GM21737 (cell line): ENCODE measurements around the gene C3orf22.
"Not testable (repeated sequence)": the region's sequence is repeated elsewhere in the genome, so short reads cannot be mapped to it uniquely, and the experiment has no call there.

Source experiments
- ATAC-seq: cut with Tn5 transposase; IDR thresholded peaks from one replicate; pipeline ENCODE4 v1.9.1; 2021; ENCODE audit warnings: mild to moderate bottlenecking, moderate library complexity; ENCODE audit not compliant: unreplicated experiment

C3orf22 gene, protein sequence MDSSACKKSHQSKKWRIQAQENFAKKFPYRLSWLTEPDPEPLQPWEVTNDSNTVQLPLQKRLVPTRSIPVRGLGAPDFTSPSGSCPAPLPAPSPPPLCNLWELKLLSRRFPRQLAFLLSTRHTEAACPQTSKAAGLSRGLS

DNA sequence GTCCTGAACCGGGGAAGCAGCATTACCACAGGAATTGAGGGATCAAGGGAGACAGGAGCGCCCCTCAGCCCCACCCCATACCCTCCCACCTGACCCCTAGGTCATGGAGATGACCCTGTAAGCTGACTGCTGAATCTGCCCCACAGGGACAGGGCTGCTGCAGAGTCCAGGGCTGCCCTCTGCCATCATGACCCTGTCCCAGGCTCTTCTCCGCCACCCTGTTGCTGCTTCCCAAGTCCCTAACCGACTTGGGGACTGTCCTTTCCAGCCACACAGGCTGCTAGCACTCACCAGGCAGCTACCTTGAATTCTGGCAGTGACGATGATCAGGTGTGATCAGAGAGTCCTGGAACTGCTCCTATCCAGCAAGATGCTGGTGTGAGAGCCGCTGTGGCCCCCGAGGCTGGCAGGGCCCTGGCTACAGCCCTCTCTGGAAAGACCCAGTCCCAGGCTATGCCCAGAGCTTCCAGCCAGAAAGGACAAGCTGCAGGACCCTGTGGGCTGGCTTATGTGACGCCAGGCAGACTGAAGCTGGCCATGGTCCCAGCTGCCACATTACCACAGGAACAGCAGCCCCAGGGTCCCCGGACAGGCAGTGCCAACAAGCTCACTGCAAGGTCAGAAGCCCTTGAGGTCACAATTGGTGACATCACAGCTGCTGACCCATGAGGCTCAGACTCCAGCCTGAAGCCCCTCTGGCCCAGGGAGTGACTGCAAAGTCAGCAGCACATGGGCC, at the start of gene C3orf22:
C3orf22 (minus strand) TSS at position 597 of the 736 bp plus-strand sequence. CDS start 5,542 bp downstream, outside the sequence.
- no peak for ATAC-seq

DNA sequence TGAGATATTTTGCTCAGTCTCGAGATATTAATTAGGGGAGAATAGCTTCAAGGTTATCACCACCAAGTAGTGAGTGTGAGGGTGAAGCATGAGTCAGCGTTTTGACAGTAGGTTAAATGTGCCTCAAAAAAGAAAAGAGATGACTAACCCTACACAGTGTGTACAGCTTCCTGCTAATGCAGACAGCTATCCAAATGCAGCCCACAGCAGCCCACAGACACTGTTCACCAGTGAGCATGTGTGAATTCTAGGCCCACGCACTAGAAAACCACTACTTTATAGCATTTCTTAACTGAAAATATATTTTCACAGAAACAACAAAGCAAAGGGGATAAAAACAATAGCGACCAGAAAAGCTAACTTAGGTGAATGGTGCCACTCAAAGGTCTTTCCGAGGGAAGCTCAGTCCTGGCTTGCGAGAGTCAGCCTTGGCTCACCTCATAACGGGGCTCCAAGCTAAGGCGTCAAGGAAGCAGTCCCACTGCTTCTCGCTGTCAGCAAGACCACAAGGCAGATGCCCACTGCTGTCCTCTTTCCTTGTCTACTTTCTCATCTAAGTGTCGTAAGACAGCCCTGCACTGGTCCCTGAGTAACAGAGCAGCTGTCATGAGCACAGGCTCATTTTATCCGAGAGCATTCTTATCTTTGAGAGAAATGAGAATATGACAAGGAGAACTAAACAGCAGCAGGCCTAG, 48.6 kb upstream of the C3orf22 start:
- no peak for ATAC-seq

DNA sequence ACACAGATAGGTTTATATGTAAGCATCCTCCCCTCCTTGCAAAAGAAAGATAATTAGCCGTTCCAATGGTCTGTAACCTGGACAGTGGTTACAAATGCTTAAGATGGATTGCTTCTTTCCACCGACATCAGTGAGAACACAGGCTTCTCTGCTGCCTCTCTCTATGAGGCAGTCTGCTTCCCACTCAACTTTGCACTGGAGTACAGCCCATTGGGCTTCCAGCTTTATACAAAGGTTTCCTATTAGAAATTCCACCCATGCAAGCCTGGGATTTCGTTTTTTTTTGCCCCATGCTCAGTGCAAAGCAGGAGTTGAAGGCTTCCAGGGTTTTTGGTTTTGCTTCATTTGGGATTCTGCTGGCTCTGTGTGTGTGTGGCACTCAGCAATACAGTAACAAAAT, 47.3 kb upstream of the C3orf22 start:
- no peak for ATAC-seq

DNA sequence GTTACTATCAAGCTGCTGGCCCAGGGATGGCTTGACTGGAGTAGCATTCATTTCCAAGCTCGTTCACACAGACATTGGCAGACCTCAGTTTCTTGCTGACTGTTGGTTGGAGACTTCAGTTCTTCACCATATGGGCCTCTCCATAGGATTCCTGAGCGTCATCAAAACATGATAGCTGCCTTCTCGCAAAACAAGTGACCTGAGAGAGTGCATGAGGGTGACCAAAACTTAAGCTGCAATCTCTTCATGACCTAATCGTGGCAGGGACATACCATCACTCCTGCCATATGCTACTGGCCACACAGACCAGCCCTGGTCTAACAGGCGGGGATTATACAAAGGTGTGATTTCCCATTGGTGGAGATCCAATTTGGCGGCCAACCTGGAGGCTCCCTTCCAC, 46.0 kb upstream of the C3orf22 start:
- no peak for ATAC-seq

DNA sequence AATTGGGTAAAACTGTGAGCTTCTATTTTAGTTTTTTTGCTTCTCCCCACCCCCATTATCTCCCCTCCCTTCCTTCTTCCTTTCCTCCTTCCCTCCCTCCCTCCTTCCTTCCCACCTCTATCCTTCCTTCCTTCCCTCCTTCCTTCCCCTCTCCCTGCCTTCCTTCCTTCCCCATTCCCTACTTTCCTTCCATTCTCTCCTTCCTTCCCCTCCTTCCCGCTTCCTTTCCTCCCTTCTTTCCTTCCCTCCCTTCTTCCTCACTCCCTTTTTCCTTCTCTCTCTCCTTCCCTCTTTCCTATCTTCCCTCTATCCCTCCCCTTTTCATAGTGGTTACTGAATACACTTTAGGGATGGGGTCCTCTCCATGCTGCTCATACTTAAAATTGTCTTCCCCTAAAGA, 40.4 kb upstream of the C3orf22 start:
- ATAC-seq: no peak

DNA sequence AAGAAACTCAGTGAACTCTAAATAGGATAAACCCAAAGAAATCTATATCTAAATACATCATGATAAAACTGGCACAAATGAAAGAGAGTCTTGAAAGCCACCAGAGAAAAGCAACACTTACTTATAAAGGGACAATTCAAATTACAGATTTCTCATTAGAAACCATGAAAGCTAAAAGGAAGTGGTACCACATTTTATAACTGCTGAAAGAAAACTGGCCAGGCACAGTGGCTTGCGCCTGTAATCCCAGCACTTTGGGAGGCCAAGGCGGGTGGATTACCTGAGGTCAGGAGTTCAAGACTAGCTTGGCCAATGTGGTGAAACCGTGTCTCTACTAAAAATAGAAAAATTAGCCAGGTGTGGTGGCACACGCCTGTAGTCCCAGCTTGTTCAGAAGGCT, 36.7 kb upstream of the C3orf22 start:
- not testable (repeated sequence) for ATAC-seq

DNA sequence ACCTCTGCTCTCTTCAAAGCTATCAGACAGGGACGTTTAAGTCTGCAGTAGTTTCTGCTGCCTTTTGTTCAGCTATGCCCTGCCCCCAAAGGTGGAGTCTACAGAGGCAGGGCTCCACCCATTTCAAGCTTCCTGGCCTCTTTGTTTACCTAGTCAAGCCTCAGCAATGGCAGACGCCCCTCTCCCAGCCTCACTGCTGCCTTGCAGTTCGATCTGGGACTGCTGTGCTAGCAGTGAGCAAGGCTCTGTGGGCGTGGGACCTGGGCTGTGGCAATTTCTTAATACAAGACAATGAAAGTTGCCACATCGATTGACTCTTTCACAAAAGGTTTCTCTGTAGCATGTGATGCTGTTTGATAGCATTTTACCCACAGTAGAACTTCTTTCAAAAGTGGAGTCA, 32.8 kb upstream of the C3orf22 start:
- ATAC-seq: not testable (repeated sequence)

DNA sequence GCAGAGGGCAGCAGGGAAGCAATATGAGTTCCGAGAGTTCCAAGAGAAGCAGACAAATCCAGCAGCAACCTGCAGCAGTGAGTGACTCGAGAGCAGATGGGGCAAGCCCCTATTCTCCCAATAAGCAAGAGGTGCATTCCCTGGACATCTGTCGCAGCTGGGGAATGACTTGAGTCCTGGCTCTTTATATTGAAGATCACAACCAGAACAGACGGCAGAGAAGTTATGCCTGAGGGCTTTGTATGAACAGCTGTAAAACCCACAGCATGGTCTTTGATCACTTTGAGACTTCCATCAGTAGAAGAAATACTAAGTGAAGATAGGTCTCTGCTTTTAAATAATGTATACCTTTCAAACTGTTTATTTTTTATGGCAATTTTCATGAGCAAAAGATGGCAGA, 23.6 kb upstream of the C3orf22 start:
- ATAC-seq: no peak

DNA sequence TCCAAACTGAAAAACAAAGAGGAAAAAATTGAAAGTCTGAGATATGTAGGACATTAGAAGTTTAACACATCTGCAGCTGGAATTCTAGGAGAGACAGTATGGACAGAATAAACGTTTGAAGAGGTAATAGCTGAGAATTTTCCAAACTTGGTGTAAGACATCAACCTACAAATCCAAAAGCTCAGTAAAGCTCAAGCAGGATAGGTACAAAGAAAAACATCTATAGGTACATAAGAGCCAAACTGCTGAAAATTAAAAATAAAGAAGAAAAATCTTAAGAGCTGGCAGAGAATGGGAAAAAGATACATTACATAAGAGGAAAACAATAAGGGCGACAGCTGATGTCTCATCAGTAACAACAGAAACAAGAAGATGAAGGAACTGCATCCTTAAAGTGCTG, 22.8 kb upstream of the C3orf22 start:
- ATAC-seq: no peak

DNA sequence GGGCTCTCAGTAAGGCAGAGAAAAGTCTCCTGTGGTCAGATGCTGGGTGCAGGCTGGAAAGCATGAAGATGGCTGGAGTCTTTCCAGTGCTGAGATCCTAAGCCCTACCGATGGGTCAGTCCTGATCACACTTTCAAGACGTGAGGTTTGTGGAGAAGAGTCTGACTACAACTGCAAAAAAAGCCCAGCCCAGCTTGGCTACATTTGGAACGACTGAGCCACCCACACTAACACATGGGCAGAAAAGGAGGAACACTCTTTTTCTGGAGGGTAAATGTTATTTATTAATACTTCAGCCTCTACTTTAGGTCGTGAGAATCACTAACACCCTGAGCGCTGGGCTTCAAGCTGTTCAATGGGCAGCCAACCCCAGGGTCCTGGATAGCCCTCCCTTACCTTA, 22.0 kb upstream of the C3orf22 start:
- ATAC-seq: no peak

DNA sequence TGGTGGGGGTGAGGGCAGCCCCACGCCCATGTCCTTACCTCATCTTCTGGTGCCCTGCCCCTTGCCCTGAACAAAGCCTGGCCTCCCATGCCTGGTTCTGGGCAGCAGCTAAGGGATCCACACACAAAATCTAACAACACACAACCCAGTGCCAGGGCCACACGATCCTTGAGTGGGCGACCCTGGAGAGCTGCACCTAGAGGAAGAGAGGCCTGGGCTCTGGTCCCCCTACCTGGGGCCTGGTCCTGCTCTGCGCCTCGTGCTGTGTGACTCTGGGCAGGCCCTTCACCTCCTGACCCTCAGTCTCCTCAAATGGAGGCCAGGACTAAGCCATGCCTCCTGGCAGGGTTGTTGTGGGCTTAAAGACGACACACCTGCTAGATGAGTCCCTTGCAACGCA, 20.0 kb upstream of the C3orf22 start:
- ATAC-seq: no peak

DNA sequence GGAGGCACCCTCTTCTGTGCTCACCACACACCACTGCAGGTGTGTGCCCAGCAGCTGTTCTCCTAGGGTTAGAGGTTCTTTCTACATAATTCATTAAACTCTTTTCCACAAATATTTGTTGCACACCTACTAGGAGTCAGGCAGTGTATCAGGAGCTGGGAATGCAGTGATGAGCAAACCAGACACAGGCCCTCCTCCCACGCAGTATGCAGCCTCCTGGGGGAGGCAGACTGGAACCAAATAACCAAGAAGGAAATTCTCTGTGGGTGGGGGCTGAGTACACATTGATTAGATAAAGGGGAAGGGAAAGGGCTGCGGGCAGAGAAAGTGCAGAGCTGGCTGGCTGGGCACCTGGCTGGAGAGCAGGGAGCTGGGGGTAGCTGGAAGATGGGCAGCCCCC, 18.5 kb upstream of the C3orf22 start:
- no peak for ATAC-seq

DNA sequence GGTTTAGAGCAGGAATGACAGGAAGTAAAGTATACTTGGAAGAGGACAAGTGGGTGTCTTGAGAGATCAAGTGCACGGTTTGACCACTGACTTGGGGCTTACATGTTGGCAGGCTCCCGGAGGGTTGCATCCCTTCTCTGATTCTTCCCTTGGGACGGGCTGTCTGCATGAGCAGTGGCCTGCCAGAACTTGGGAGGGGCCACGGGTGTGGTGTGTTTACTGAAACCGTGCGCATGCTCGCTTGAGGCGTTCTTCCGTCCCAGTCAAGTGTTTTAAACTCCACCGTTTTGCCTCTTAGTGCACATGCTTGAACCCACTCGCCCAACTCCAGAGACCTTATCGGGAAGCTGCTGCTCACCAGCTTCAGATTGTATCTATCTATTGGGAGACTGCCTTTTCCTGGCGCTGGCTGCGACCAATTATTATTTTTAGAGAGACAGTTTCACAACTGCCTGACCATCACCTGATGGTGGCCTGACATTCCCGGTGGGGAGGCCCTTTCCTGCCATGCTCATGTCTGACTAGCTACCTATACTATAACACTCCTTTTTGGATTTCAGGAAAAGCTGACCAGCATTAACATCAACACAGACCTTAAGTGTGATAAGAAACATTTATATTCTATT, 14.9 kb upstream of the C3orf22 start:
- ATAC-seq: no peak

DNA sequence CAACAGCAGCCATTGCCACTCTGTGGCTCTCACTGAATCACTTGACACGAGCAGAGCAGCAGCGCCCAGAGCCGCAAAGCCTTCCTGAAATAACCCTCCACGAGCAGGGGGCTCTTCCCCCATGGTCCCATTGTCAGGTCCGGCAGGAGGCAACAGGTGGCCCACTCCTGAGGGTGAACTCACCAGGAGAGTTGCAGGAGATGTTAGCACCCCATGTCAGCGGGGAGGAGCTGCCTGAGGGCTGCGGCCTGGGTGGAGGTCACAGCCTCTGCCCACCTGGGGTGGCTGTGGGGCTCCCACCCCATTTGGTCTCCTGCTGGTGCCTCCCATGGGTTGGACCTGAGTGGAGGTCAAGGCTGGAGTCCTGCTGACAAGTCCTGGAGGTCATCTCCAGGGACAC, 12.3 kb upstream of the C3orf22 start:
- no peak for ATAC-seq

DNA sequence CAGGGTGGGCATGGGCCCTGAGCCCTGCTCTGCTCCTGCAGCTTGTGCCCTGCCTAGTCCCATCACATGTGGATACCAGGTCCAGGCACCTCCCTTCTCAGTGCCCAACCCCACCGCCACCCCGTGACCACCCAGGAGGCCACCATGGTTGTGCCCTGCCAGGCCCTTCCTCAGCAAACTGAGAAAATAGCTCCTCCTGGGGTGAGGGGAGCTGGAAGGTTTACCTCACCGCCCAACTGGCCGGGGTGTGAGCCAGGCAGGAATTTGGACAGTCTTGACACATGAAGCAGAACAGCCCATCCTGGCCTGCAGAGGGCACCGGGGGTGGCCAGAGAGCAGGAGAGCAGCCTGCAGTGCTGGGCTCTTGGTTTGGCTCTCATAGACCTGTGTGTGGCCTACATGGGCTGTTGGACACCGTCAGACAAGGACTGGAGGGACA, 11.4 kb upstream of the C3orf22 start:
- ATAC-seq: no peak

DNA sequence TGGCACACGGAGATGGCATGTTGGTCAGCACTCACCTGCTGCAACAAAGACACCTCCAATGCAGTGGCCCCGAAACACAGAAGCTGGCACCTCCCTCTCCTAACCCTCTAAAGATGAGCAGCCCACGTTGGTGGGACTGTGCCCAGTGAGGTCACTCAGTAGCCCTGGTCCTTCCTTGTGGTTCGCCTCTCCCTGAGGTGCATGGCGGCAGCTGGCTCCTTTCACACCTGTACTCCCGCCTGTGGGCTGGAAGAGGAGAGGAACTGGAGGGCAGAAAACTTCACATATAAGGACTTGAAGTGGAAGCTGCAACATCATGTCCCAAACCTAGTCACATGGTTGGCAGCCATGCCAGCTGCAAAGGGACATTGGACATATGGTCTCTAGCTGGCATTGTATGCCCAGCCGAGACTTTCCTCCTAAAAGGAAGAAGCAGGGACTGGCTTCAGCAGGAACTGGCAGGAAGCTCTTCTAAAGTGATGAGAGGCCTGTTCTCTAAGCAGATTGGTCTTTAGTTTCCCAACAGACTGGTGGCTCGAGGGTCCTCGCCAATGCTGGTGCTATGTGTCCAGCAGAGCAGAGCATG, 10.8 kb upstream of the C3orf22 start:
- no peak for ATAC-seq

DNA sequence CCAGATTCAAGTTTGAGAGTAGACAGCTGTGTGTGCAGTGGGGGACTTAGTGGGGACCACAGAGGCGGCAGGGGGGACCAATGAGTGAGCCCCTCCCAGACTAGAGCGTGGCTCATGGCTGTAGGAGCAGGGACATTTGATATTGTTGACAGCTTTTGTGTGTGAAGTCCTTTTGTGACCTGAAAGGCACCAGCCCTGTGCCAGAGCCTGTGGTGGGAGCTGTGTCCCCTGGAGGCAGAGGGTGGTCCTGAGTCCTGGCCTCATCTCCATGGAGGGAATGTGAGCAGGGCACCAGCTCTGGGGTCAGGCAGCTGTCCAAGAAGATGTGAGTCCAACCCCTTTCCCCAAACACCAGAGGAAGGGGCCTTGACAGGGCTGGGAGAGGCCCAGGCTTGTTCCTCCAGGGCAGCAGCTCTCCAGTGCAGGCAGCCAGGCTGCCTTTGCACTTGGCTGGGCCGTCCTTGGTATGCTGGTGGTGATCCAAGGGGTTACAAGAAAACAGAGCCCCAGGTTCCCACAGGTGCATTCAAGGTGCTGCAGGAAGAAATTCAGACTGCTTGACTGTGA, 10.1 kb upstream of the C3orf22 start:
- no peak for ATAC-seq

DNA sequence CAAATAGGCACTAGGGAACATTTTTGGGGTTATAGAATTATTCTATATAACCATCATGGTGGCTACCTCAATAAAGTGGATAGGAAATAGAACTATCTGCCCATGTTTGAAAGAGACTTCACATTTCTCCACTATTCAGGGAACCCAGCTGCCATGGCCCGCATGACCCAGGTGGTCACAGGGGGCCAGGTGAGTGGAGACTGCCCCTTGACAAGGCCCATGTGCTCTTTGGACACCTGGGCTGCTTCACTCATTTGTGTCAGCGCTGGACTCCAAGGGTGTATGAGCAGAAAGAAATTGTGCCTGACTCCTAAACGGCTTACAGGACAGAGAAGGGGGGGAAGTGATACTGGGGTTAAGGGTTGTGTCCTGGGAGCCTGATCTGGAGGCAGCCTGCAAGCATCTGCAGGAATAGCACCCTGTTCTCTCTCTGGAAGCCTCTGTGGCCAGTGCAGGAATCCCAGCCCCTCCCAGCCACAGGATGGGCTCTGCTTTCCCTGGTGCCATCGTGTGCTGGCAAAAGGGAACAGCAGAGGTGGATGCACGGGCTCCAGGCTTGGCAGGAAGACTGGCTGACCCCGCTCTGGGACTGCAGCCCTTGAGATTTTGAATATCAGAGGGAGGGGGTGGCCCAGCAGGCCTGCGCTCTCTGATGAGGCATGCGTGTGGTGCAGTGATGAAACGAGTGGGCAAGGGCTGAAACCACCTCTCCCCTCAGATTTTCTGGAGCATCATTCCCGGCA, 9.1 kb upstream of the C3orf22 start:
- no peak for ATAC-seq

DNA sequence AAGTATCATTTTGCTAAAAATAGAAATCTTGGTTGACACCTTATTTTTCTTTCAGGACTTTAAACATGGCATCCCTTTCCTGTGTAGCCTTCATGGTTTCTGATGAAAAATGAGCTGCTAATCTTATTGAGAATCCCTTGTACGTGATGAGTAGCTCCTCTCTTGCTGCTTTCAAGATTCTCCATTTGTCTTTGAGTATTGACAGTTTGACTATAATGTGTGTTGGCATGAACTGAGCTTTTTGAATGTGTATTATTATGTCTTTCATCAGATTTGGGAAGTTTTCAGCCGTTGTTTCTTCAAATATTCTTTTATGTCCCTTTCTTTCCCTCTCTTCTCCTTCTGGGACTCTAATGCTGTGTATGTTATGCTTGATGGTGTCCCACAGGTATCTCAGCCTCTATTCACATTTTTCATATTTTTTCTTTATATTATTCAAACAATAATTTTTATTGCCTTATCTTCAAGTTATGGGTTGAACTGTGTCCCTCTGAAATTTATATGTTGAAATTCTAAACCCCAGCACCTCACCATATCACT, 4.1 kb upstream of the C3orf22 start:
- ATAC-seq: no peak

DNA sequence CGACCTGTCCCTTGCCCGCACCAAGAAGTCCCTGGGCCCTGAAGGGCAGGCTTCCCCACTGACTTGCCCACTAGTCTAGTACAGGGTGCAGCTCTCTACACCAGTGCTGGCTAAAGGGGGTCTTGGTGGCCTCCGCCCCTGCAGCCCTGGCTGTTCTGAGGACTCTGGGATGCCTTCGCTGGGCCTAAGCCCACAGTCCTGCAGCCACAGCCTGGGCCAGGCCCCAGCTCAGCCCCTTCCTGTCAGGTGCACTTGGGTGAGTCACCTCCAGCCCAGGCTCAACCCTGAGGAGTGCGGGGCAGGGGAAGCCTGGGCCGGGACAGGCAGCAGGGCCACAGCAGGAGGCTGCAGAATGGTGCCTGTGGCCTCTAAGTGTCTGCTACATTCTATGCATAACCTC, 971 bp downstream of the C3orf22 start:
- ATAC-seq: no peak
